Parathyroid adenoma (tissue), 2 donors: ENCODE results near the gene PTPRD.

Source experiments
- H2AFZ ChIP-seq: fragments of 300-600 bp; sonication (generic); one replicate; pipeline ENCODE4 v1.7.0; 2017; ENCODE audit warnings: antibody characterized with exemption, mild to moderate bottlenecking
- H3K27ac ChIP-seq: fragments of 300-600 bp; sonication (generic); one replicate; pipeline ENCODE4 v1.7.0; 2017
- H3K27me3 ChIP-seq: fragments of 300-600 bp; sonication (generic); one replicate; pipeline ENCODE4 v1.7.0; 2017; ENCODE audit warnings: low read length; ENCODE audit not compliant: control insufficient read depth, insufficient read depth
- H3K36me3 ChIP-seq: fragments of 300-600 bp; sonication (generic); one replicate; pipeline ENCODE4 v1.7.0; 2017; ENCODE audit warnings: low read length; ENCODE audit not compliant: control insufficient read depth, insufficient read depth
- H3K4me1 ChIP-seq: fragments of 300-600 bp; sonication (generic); one replicate; pipeline ENCODE4 v1.7.0; 2017; ENCODE audit warnings: control low read depth
- H3K4me2 ChIP-seq: fragments of 300-600 bp; sonication (generic); one replicate; pipeline ENCODE4 v1.7.0; 2017; ENCODE audit warnings: low read length
- H3K4me3 ChIP-seq: fragments of 300-600 bp; sonication (generic); one replicate; pipeline ENCODE4 v1.7.0; 2017; ENCODE audit warnings: low read depth, low read length
- H3K79me2 ChIP-seq: fragments of 300-600 bp; sonication (generic); one replicate; pipeline ENCODE4 v1.7.0; 2017; ENCODE audit warnings: control low read depth
- H3K9ac ChIP-seq: fragments of 300-600 bp; sonication (generic); one replicate; pipeline ENCODE4 v1.7.0; 2017; ENCODE audit warnings: mild to moderate bottlenecking
- H3K9me3 ChIP-seq: fragments of 300-600 bp; sonication (generic); one replicate; pipeline ENCODE4 v1.7.0; 2017; ENCODE audit warnings: low read length; ENCODE audit not compliant: control insufficient read depth
- CTCF ChIP-seq: fragments of 300-600 bp; sonication (generic); IDR thresholded peaks from one replicate; pipeline ENCODE4 v1.7.0; 2017; ENCODE audit warnings: antibody characterized with exemption, mild to moderate bottlenecking
- donor health status: primary hyperparathyroidism.

Gene PTPRD

GRCh38 chr9:10036095-10036494 is 576.7 kb downstream of the PTPRD start:
- no peak overlapping the region for H3K9ac ChIP-seq
- H3K4me1 ChIP-seq = no peaks in the 10 kb centered on the region
- no peaks in the 10 kb centered on the region for H3K79me2 ChIP-seq
- no peak overlapping the region for H2AFZ ChIP-seq
- no peak for TF ChIP-seq CTCF
- no peak overlapping the region for H3K4me2 ChIP-seq
- no peaks in the 10 kb centered on the region for H3K9me3 ChIP-seq
- no peak overlapping the region for H3K4me3 ChIP-seq
- H3K27ac ChIP-seq = no peak overlapping the region
- no peaks in the 10 kb centered on the region for H3K36me3 ChIP-seq
- H3K27me3 ChIP-seq = no peaks in the 10 kb centered on the region

- Histone ChIP-seq H2AFZ (no peak overlapping the region), H3K36me3 (no peaks in the 10 kb centered on the region), H3K9ac (no peak overlapping the region), H3K9me3 (no peaks in the 10 kb centered on the region), H3K4me3 (no peak overlapping the region), H3K79me2 (no peaks in the 10 kb centered on the region), H3K27me3 (no peaks in the 10 kb centered on the region), H3K4me1 (no peaks in the 10 kb centered on the region), H3K4me2 (no peak overlapping the region), H3K27ac (no peak overlapping the region)
- no peak for TF ChIP-seq CTCF
These were observed 580.6 kb downstream of the PTPRD start for GRCh38 chr9:10032166-10032565.

GRCh38 chr9:10026443-10026984 is 586.3 kb downstream of the PTPRD start:
- no peak overlapping the region for H3K4me2 ChIP-seq
- H3K4me3 ChIP-seq = no peak overlapping the region
- no peak overlapping the region for H2AFZ ChIP-seq
- TF ChIP-seq CTCF = no peak
- no peaks in the 10 kb centered on the region for H3K27me3 ChIP-seq
- no peaks in the 10 kb centered on the region for H3K4me1 ChIP-seq
- no peak overlapping the region for H3K27ac ChIP-seq
- H3K79me2 ChIP-seq = no peaks in the 10 kb centered on the region
- no peak overlapping the region for H3K9ac ChIP-seq
- no peaks in the 10 kb centered on the region for H3K9me3 ChIP-seq
- no peaks in the 10 kb centered on the region for H3K36me3 ChIP-seq

GRCh38 chr9:10015755-10016154 is 597.0 kb downstream of the PTPRD start:
- H3K9me3 ChIP-seq = no peaks in the 10 kb centered on the region
- no peak overlapping the region for H2AFZ ChIP-seq
- no peak for TF ChIP-seq CTCF
- H3K27ac ChIP-seq = no peak overlapping the region
- H3K36me3 ChIP-seq = no peaks in the 10 kb centered on the region
- no peaks in the 10 kb centered on the region for H3K4me1 ChIP-seq
- no peak overlapping the region for H3K4me3 ChIP-seq
- no peaks in the 10 kb centered on the region for H3K27me3 ChIP-seq
- H3K79me2 ChIP-seq = no peaks in the 10 kb centered on the region
- H3K4me2 ChIP-seq = no peak overlapping the region
- H3K9ac ChIP-seq = no peak overlapping the region

- H3K79me2 ChIP-seq = no peaks in the 10 kb centered on the region
- no peaks in the 10 kb centered on the region for H3K36me3 ChIP-seq
- H3K9ac ChIP-seq = no peak overlapping the region
- no peak overlapping the region for H3K4me2 ChIP-seq
- H2AFZ ChIP-seq = no peak overlapping the region
- TF ChIP-seq CTCF = no peak
- no peak overlapping the region for H3K4me3 ChIP-seq
- H3K27ac ChIP-seq = no peak overlapping the region
- H3K4me1 ChIP-seq = no peaks in the 10 kb centered on the region
- H3K9me3 ChIP-seq = no peaks in the 10 kb centered on the region
- H3K27me3 ChIP-seq = no peaks in the 10 kb centered on the region
These were observed 597.9 kb downstream of the PTPRD start for GRCh38 chr9:10014889-10015288.
